HepG2 (cell line): ENCODE data around the gene CBFA2T2. TPM values are rescaled to one million over a fixed set of nuclear protein-coding genes. Genes with fewer than 3 reads are reported as not detected.

Experiments used
- ELF4 ChIP-seq: sonication (generic); formaldehyde crosslinking; IDR thresholded peaks from 2 replicates; pipeline ENCODE4 v1.5.0; 2020; ENCODE audit warnings: missing genetic modification reagents, mild to moderate bottlenecking, moderate library complexity, borderline replicate concordance
- FOSL1 ChIP-seq: sonication (generic); formaldehyde crosslinking; IDR thresholded peaks from 2 replicates; pipeline ENCODE4 v1.9.0; 2021; ENCODE audit warnings: missing genetic modification reagents, borderline replicate concordance
- ISL2 ChIP-seq: sonication (generic); formaldehyde crosslinking; IDR thresholded peaks from 2 replicates; pipeline ENCODE4 v1.5.0; 2020; ENCODE audit warnings: missing genetic modification reagents
- PHB2 ChIP-seq: fragments of 450-650 bp; IDR thresholded peaks from 2 replicates; pipeline ENCODE4 v1.6.1; 2018; ENCODE audit not compliant: partially characterized antibody
- RFX5 ChIP-seq: IDR thresholded peaks from 2 replicates; pipeline ENCODE4 v1.6.1; 2011; ENCODE audit warnings: low read depth, low read length, improper control_type of control experiment
- SMARCC2 ChIP-seq: fragments of 450-650 bp; IDR thresholded peaks from 2 replicates; pipeline ENCODE4 v1.6.1; 2017; ENCODE audit warnings: antibody characterized with exemption, mild to moderate bottlenecking
- SNAI1 ChIP-seq: sonication (generic); formaldehyde crosslinking; IDR thresholded peaks from 2 replicates; pipeline ENCODE4 v1.5.0; 2020; ENCODE audit warnings: mild to moderate bottlenecking, missing genetic modification reagents, borderline replicate concordance
- TAF1 ChIP-seq: sonication (generic); formaldehyde crosslinking; IDR thresholded peaks from 2 replicates; pipeline ENCODE4 v1.4.0; 2020; ENCODE audit warnings: missing genetic modification reagents
- TBX2 ChIP-seq: sonication (generic); formaldehyde crosslinking; IDR thresholded peaks from 2 replicates; pipeline ENCODE4 v1.5.0; 2020; ENCODE audit warnings: missing genetic modification reagents, mild to moderate bottlenecking, borderline replicate concordance
- TRIM24 ChIP-seq: sonication (generic); formaldehyde crosslinking; IDR thresholded peaks from 2 replicates; pipeline ENCODE4 v1.8.0; 2022; ENCODE audit warnings: mild to moderate bottlenecking, missing genetic modification reagents
- YY1 ChIP-seq: IDR thresholded peaks from 2 replicates; pipeline ENCODE4 v1.6.1; 2011; ENCODE audit warnings: low read length, low read depth, moderate library complexity, mild to moderate bottlenecking; ENCODE audit not compliant: insufficient read depth, insufficient replicate concordance
- ZNF20 ChIP-seq: sonication (generic); formaldehyde crosslinking; IDR thresholded peaks from 2 replicates; pipeline ENCODE4 v1.4.0; 2020; ENCODE audit warnings: mild to moderate bottlenecking, moderate library complexity, missing genetic modification reagents
- ZNF256 ChIP-seq: sonication (generic); formaldehyde crosslinking; conservative IDR thresholded peaks from 2 replicates; pipeline ENCODE4 v1.4.0; 2020; ENCODE audit warnings: missing genetic modification reagents
- ZNF546 ChIP-seq: sonication (generic); formaldehyde crosslinking; conservative IDR thresholded peaks from 2 replicates; pipeline ENCODE4 v1.8.1; 2023; ENCODE audit warnings: mild to moderate bottlenecking, missing genetic modification reagents
- ZNF678 ChIP-seq: sonication (generic); formaldehyde crosslinking; IDR thresholded peaks from 2 replicates; pipeline ENCODE4 v1.4.0; 2020; ENCODE audit warnings: mild to moderate bottlenecking, missing genetic modification reagents
- ZNF792 ChIP-seq: IDR thresholded peaks from 2 replicates; pipeline ENCODE4 v1.6.1; 2016
- polyA plus RNA-seq, 8 experiments: library from polyadenylated mRNA; depleted of rRNA in 3 of 8; stranded (reverse) in 7 of 8; unstranded in 1 of 8; fragments of >200 nt; fragmentation: Illumina TruSeq in 4 of 8; extraction: Trizol in 4 of 8; gene quantifications; 2 replicates each; pipeline versions ENCODE4 v1.2.1 to v1.2.3, GENCODE V29; 2011 to 2016; ENCODE audit warnings: low read depth in 4 of 8, missing spikeins in 1 of 8, mixed read lengths in 1 of 8; ENCODE audit not compliant: insufficient read depth in 1 of 8
- total RNA-seq, 5 experiments: library from RNA; depleted of rRNA; stranded (reverse); fragments of >200 nt; fragmentation: Illumina TruSeq; extraction: Trizol; gene quantifications; 2 replicates each; pipeline ENCODE4 v1.2.3, GENCODE V29; 2016; ENCODE audit warnings: low read depth in 1 of 5
- TF ChIP-seq, protein P1 (sequence below): sonication (generic); formaldehyde crosslinking; conservative IDR thresholded peaks from 2 replicates; pipeline ENCODE4 v1.4.0; 2020; ENCODE audit warnings: missing genetic modification reagents
- TF ChIP-seq, protein P2 (sequence below): sonication (generic); formaldehyde crosslinking; IDR thresholded peaks from 2 replicates; pipeline ENCODE4 v1.4.0; 2020; ENCODE audit warnings: missing genetic modification reagents, borderline replicate concordance
- TF ChIP-seq, protein P3 (sequence below): sonication (generic); formaldehyde crosslinking; IDR thresholded peaks from 2 replicates; pipeline ENCODE4 v1.5.0; 2020; ENCODE audit warnings: mild to moderate bottlenecking, missing genetic modification reagents, moderate library complexity

Gene CBFA2T2
- total and polyA plus RNA-seq, 2 of the 13 experiments (the other 11 are each of a cell fraction or from before 2014, with no cell fraction given), result 6.3 to 21.2 TPM

DNA sequence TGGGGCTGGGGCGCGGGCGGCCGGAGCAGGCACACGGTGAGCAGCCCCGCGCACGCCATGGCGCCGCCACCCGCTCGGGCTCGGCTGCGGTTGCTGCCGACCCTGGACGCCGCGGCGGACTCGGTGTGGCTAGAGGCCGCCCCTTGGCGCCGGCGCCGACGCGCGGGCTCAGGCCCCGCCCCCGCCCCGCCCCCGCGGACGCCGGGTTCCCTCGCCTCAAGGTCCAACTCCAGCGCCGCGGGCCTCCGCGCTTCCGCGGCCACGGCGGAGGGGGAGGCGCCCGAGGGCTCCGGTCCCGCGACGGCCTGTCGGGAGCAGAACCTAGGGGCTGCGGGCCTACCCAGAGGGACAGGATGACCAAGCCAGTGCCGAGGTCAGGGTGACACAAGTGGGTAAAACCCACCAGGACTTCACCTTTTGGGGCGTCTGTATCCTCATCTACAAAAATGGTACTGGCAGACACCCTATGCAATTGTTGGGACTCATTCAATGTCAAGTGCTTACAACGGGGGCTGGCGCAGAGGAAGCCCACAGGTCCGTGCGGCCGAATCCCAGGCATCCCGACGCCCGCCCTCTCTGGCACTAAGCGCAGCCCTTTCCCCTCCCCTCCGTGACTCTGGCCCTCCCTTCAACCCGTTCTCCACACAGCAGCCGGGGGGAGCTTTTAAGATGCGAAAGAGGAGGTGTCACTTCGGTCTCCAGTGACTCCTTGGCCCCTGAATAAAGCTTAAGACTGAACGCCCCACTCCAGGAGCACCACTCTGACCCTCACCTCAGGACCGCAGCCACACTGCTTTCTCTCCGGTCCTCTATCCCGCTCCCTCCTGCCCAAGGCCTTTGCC, 184.6 kb downstream of the CBFA2T2 start, which contains the start of gene NECAB3 (continued):
- TF ChIP-seq, protein P1, sequence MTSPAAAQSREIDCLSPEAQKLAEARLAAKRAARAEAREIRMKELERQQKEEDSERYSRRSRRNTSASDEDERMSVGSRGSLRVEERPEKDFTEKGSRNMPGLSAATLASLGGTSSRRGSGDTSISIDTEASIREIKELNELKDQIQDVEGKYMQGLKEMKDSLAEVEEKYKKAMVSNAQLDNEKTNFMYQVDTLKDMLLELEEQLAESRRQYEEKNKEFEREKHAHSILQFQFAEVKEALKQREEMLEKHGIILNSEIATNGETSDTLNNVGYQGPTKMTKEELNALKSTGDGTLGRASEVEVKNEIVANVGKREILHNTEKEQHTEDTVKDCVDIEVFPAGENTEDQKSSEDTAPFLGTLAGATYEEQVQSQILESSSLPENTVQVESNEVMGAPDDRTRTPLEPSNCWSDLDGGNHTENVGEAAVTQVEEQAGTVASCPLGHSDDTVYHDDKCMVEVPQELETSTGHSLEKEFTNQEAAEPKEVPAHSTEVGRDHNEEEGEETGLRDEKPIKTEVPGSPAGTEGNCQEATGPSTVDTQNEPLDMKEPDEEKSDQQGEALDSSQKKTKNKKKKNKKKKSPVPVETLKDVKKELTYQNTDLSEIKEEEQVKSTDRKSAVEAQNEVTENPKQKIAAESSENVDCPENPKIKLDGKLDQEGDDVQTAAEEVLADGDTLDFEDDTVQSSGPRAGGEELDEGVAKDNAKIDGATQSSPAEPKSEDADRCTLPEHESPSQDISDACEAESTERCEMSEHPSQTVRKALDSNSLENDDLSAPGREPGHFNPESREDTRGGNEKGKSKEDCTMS (CRISPR knock-in tag), result no peak
- TF ChIP-seq ISL2 (CRISPR knock-in tag) (0 out of 2 replicates have a peak, but pooled peaks have one; percentile 61), FOSL1 (CRISPR knock-in tag) (no peak), TBX2 (peak; percentile 73; the same call in 1 of the 2 replicates), TRIM24 (CRISPR knock-in tag) (no peak), SMARCC2 (no peak), ZNF792 (CRISPR knock-in tag) (no peak; the same call in 1 of the 2 replicates), ZNF256 (CRISPR knock-in tag) (peak; percentile 69; the same call in 1 of the 2 replicates), ELF4 (CRISPR knock-in tag) (no peak), RFX5 (no peak), PHB2 (no peak), YY1 (peak; percentile 87), ZNF546 (CRISPR knock-in tag) (no peak), ZNF20 (CRISPR knock-in tag) (no peak), TAF1 (CRISPR knock-in tag) (peak; percentile 71), SNAI1 (CRISPR knock-in tag) (no peak; the same call in 1 of the 2 replicates), ZNF678 (CRISPR knock-in tag) (peak; percentile 75; the same call in 1 of the 2 replicates)
- TF ChIP-seq, protein P2, sequence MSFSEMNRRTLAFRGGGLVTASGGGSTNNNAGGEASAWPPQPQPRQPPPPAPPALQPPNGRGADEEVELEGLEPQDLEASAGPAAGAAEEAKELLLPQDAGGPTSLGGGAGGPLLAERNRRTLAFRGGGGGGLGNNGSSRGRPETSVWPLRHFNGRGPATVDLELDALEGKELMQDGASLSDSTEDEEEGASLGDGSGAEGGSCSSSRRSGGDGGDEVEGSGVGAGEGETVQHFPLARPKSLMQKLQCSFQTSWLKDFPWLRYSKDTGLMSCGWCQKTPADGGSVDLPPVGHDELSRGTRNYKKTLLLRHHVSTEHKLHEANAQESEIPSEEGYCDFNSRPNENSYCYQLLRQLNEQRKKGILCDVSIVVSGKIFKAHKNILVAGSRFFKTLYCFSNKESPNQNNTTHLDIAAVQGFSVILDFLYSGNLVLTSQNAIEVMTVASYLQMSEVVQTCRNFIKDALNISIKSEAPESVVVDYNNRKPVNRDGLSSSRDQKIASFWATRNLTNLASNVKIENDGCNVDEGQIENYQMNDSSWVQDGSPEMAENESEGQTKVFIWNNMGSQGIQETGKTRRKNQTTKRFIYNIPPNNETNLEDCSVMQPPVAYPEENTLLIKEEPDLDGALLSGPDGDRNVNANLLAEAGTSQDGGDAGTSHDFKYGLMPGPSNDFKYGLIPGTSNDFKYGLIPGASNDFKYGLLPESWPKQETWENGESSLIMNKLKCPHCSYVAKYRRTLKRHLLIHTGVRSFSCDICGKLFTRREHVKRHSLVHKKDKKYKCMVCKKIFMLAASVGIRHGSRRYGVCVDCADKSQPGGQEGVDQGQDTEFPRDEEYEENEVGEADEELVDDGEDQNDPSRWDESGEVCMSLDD (CRISPR knock-in tag), result peak; percentile 77; the same call in 1 of the 2 replicates
- TF ChIP-seq, protein P3, sequence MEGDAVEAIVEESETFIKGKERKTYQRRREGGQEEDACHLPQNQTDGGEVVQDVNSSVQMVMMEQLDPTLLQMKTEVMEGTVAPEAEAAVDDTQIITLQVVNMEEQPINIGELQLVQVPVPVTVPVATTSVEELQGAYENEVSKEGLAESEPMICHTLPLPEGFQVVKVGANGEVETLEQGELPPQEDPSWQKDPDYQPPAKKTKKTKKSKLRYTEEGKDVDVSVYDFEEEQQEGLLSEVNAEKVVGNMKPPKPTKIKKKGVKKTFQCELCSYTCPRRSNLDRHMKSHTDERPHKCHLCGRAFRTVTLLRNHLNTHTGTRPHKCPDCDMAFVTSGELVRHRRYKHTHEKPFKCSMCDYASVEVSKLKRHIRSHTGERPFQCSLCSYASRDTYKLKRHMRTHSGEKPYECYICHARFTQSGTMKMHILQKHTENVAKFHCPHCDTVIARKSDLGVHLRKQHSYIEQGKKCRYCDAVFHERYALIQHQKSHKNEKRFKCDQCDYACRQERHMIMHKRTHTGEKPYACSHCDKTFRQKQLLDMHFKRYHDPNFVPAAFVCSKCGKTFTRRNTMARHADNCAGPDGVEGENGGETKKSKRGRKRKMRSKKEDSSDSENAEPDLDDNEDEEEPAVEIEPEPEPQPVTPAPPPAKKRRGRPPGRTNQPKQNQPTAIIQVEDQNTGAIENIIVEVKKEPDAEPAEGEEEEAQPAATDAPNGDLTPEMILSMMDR, result peak; percentile 57
